ES-I3 (cell line): ENCODE measurements around the gene SEMA7A.

Source experiments
- H3K36me3 ChIP-seq: 2 replicates; pipeline ENCODE4 v1.6.1; 2013; ENCODE audit warnings: mild to moderate bottlenecking, low read length, control low read depth, moderate library complexity; ENCODE audit not compliant: insufficient read depth
- H3K4me1 ChIP-seq: 2 replicates; pipeline ENCODE4 v1.6.1; 2013; ENCODE audit warnings: mild to moderate bottlenecking, control low read depth, low read length; ENCODE audit not compliant: insufficient read depth
- H3K9ac ChIP-seq: 2 replicates; pipeline ENCODE4 v1.6.1; 2013; ENCODE audit warnings: low read depth, mild to moderate bottlenecking, low read length, moderate library complexity
- H3K9me3 ChIP-seq: 2 replicates; pipeline ENCODE4 v1.6.1; 2013; ENCODE audit warnings: mild to moderate bottlenecking, low read length, moderate library complexity; ENCODE audit not compliant: control insufficient read depth, insufficient read depth

The SEMA7A gene

GRCh38 chr15:74443100-74443909 lies 9.5 kb upstream of the SEMA7A start:
- Histone ChIP-seq H3K9ac (no peak overlapping the region), H3K4me1 (peaks cover 6% of the 10 kb centered on the region; the same call in 1 of the 2 replicates), H3K36me3 (peaks cover 5% of the 10 kb centered on the region; the same call in 1 of the 2 replicates), H3K9me3 (no peaks in the 10 kb centered on the region)

GRCh38 chr15:74442604-74443003 lies 8.8 kb upstream of the SEMA7A start:
- peaks cover 4% of the 10 kb centered on the region; the same call in 1 of the 2 replicates for H3K36me3 ChIP-seq
- no peak overlapping the region for H3K9ac ChIP-seq
- H3K4me1 ChIP-seq = peaks cover 6% of the 10 kb centered on the region; the same call in 1 of the 2 replicates
- H3K9me3 ChIP-seq = no peaks in the 10 kb centered on the region

- Histone ChIP-seq H3K9me3 (no peaks in the 10 kb centered on the region), H3K9ac (no peak overlapping the region), H3K4me1 (peaks cover 6% of the 10 kb centered on the region; the same call in 1 of the 2 replicates), H3K36me3 (peaks cover 2% of the 10 kb centered on the region; the same call in 1 of the 2 replicates)
Measured at GRCh38 chr15:74442063-74442462, 8.3 kb upstream of the SEMA7A start.

GRCh38 chr15:74441248-74441941 lies 7.6 kb upstream of the SEMA7A start:
- H3K9me3 ChIP-seq = no peaks in the 10 kb centered on the region
- no peaks in the 10 kb centered on the region for H3K36me3 ChIP-seq
- H3K4me1 ChIP-seq = peaks cover 6% of the 10 kb centered on the region; the same call in 1 of the 2 replicates
- H3K9ac ChIP-seq = no peak overlapping the region

- peaks cover 13% of the 10 kb centered on the region; the same call in 1 of the 2 replicates for H3K4me1 ChIP-seq
- H3K9ac ChIP-seq = no peak overlapping the region
- H3K9me3 ChIP-seq = no peaks in the 10 kb centered on the region
- no peaks in the 10 kb centered on the region for H3K36me3 ChIP-seq
Measured at GRCh38 chr15:74438721-74439316, 5.1 kb upstream of the SEMA7A start.

- Histone ChIP-seq H3K9me3 (no peaks in the 10 kb centered on the region), H3K4me1 (peaks cover 13% of the 10 kb centered on the region; the same call in 1 of the 2 replicates), H3K9ac (no peak overlapping the region)
Measured at GRCh38 chr15:74438206-74438605, 4.4 kb upstream of the SEMA7A start.

GRCh38 chr15:74434263-74435136 lies 742 bp upstream of the SEMA7A start:
- H3K9me3 ChIP-seq = no peaks in the 10 kb centered on the region
- peaks cover 13% of the 10 kb centered on the region; the same call in 1 of the 2 replicates for H3K4me1 ChIP-seq
- H3K9ac ChIP-seq = peak overlapping the region; percentile 90
- no peaks in the 10 kb centered on the region for H3K36me3 ChIP-seq

More at GRCh38 chr15:74438206-74438605, 4.4 kb upstream of the SEMA7A start:
- H3K36me3 ChIP-seq = no peaks in the 10 kb centered on the region

GRCh38 chr15:74432968-74433591 lies 678 bp downstream of the SEMA7A start:
- Histone ChIP-seq H3K9me3 (no peaks in the 10 kb centered on the region), H3K4me1 (peaks cover 20% of the 10 kb centered on the region; the same call in 1 of the 2 replicates), H3K36me3 (no peaks in the 10 kb centered on the region), H3K9ac (peak overlapping the region; percentile 90)

GRCh38 chr15:74432271-74432967 lies 1.3 kb downstream of the SEMA7A start:
- Histone ChIP-seq H3K4me1 (peaks cover 20% of the 10 kb centered on the region; the same call in 1 of the 2 replicates), H3K36me3 (no peaks in the 10 kb centered on the region), H3K9ac (peak overlapping the region; percentile 50)

GRCh38 chr15:74431645-74432044 lies 2.1 kb downstream of the SEMA7A start:
- H3K9ac ChIP-seq = no peak overlapping the region
- H3K4me1 ChIP-seq = peaks cover 20% of the 10 kb centered on the region; the same call in 1 of the 2 replicates

More at GRCh38 chr15:74432271-74432967, 1.3 kb downstream of the SEMA7A start:
- H3K9me3 ChIP-seq = no peaks in the 10 kb centered on the region

GRCh38 chr15:74431116-74431515 lies 2.6 kb downstream of the SEMA7A start:
- Histone ChIP-seq H3K9ac (no peak overlapping the region), H3K36me3 (no peaks in the 10 kb centered on the region), H3K4me1 (peaks cover 20% of the 10 kb centered on the region; the same call in 1 of the 2 replicates)

More at GRCh38 chr15:74431645-74432044, 2.1 kb downstream of the SEMA7A start:
- no peaks in the 10 kb centered on the region for H3K9me3 ChIP-seq
- no peaks in the 10 kb centered on the region for H3K36me3 ChIP-seq

GRCh38 chr15:74430510-74430951 lies 3.2 kb downstream of the SEMA7A start:
- Histone ChIP-seq H3K9ac (no peak overlapping the region), H3K9me3 (no peaks in the 10 kb centered on the region), H3K4me1 (peaks cover 20% of the 10 kb centered on the region; the same call in 1 of the 2 replicates), H3K36me3 (no peaks in the 10 kb centered on the region)

More at GRCh38 chr15:74431116-74431515, 2.6 kb downstream of the SEMA7A start:
- H3K9me3 ChIP-seq = no peaks in the 10 kb centered on the region
